HL-60 (cell line): Measurements from ENCODE around the gene RGS8.

Experiments
- DNase-seq, 2 experiments: peaks; one replicate each; pipeline ENCODE4 v3.0.0-alpha.2; 2010 to 2020; ENCODE audit warnings: low read depth in 1 of 2, low spot score in 1 of 2
- H3K27ac ChIP-seq: fragments of 250-450 bp; sonication (Bioruptor Pico); replicated peaks from 2 replicates; pipeline ENCODE4 v1.5.1; 2020; ENCODE audit warnings: mild to moderate bottlenecking, moderate library complexity
- H3K27me3 ChIP-seq: fragments of 250-450 bp; sonication (Bioruptor Pico); 2 replicates; pipeline ENCODE4 v1.5.1; 2021; ENCODE audit warnings: mild to moderate bottlenecking, moderate library complexity; ENCODE audit not compliant: insufficient read depth, poor library complexity, severe bottlenecking
- H3K4me3 ChIP-seq: replicated peaks from 2 replicates; pipeline ENCODE4 v1.5.1; 2011; ENCODE audit warnings: mild to moderate bottlenecking, control low read depth, low read length; ENCODE audit not compliant: insufficient read depth
- CTCF ChIP-seq: IDR thresholded peaks from one replicate; pipeline ENCODE4 v1.5.1; 2011; ENCODE audit warnings: low read length, control low read depth, inconsistent platforms; ENCODE audit not compliant: insufficient read depth
- GABPA ChIP-seq: IDR thresholded peaks from 2 replicates; pipeline ENCODE4 v1.6.1; 2012; ENCODE audit warnings: low read depth
- POLR2AphosphoS5 ChIP-seq: IDR thresholded peaks from 2 replicates; pipeline ENCODE4 v1.6.1; 2012; ENCODE audit warnings: low read depth
- REST ChIP-seq: IDR thresholded peaks from 2 replicates; pipeline ENCODE4 v1.6.1; 2012; ENCODE audit warnings: low read depth; ENCODE audit not compliant: insufficient replicate concordance
- SPI1 ChIP-seq: IDR thresholded peaks from 2 replicates; pipeline ENCODE4 v1.6.1; 2012; ENCODE audit warnings: low read depth, mild to moderate bottlenecking, borderline replicate concordance

Gene RGS8

GRCh38 chr1:182680901-182681567 lies 3.4 kb downstream of the RGS8 start:
- TF ChIP-seq SPI1, result no peak
- TF ChIP-seq REST, result no peak
- TF ChIP-seq POLR2AphosphoS5, result no peak
- TF ChIP-seq CTCF, result no peak
- TF ChIP-seq GABPA, result no peak
- Histone ChIP-seq H3K4me3 (no peak overlapping the region), H3K27me3 (no peaks in the 10 kb centered on the region), H3K27ac (no peak overlapping the region)
- DNase-seq, result no peak

GRCh38 chr1:182680408-182680807 lies 4.0 kb downstream of the RGS8 start:
- no peak for TF ChIP-seq GABPA
- TF ChIP-seq REST, result no peak
- no peak overlapping the region for H3K27ac ChIP-seq
- H3K27me3 ChIP-seq, result no peaks in the 10 kb centered on the region
- no peak overlapping the region for H3K4me3 ChIP-seq
- no peak for DNase-seq

- DNase-seq, result no peak
- H3K27me3 ChIP-seq, result no peaks in the 10 kb centered on the region
These were observed 4.7 kb downstream of the RGS8 start for GRCh38 chr1:182679684-182680083.

More at GRCh38 chr1:182679684-182680083, 4.7 kb downstream of the RGS8 start:
- no peak overlapping the region for H3K4me3 ChIP-seq
- no peak overlapping the region for H3K27ac ChIP-seq
- TF ChIP-seq REST (no peak), CTCF (no peak), POLR2AphosphoS5 (no peak), SPI1 (no peak), GABPA (no peak)
